WERI-Rb-1 (cell line): ENCODE results near the gene SDR9C7.
"Not testable (repeated sequence)": the region's sequence is repeated elsewhere in the genome, so short reads cannot be mapped to it uniquely, and the experiment has no call there.

Experiments
- DNase-seq: peaks from one replicate; pipeline ENCODE4 v3.0.0-alpha.2; 2020
- H3K27ac ChIP-seq: fragments of 250-450 bp; sonication (Bioruptor Pico); 2 replicates; pipeline ENCODE4 v1.5.1; 2020; ENCODE audit warnings: mild to moderate bottlenecking, moderate library complexity
- H3K27me3 ChIP-seq: fragments of 250-450 bp; sonication (Bioruptor Pico); 2 replicates; pipeline ENCODE4 v1.5.1; 2021; ENCODE audit warnings: mild to moderate bottlenecking, low read depth, moderate library complexity; ENCODE audit not compliant: insufficient read depth, severe bottlenecking
- H3K36me3 ChIP-seq: fragments of 250-450 bp; sonication (Bioruptor Pico); 2 replicates; pipeline ENCODE4 v1.5.1; 2020; ENCODE audit warnings: mild to moderate bottlenecking, moderate library complexity
- H3K4me3 ChIP-seq: 2 replicates; pipeline ENCODE4 v1.5.1; 2011; ENCODE audit warnings: low read depth, mild to moderate bottlenecking, control low read depth, low read length
- H3K9me3 ChIP-seq: fragments of 250-450 bp; sonication (Bioruptor Pico); 2 replicates; pipeline ENCODE4 v1.5.1; 2021; ENCODE audit warnings: mild to moderate bottlenecking, moderate library complexity; ENCODE audit not compliant: severe bottlenecking
- CTCF ChIP-seq: IDR thresholded peaks from 2 replicates; pipeline ENCODE4 v1.5.1; 2011; ENCODE audit warnings: low read depth, mild to moderate bottlenecking, control low read depth, inconsistent platforms, low read length

SDR9C7 gene

GRCh38 chr12:56884421-56884820, 49.8 kb downstream of the SDR9C7 start:
- Histone ChIP-seq H3K36me3 (no peaks in the 10 kb centered on the region), H3K27me3 (no peaks in the 10 kb centered on the region), H3K9me3 (peaks cover 3% of the 10 kb centered on the region), H3K27ac (no peak overlapping the region), H3K4me3 (no peak overlapping the region)
- DNase-seq = no peak
- TF ChIP-seq CTCF = no peak

GRCh38 chr12:56882407-56882806, 51.8 kb downstream of the SDR9C7 start:
- not testable (repeated sequence) for DNase-seq

GRCh38 chr12:56880125-56880992, 53.8 kb downstream of the SDR9C7 start:
- H3K9me3 ChIP-seq = peaks cover 3% of the 10 kb centered on the region
- no peak for TF ChIP-seq CTCF
- no peak for DNase-seq
- H3K27ac ChIP-seq = no peak overlapping the region
- H3K4me3 ChIP-seq = no peak overlapping the region
- H3K36me3 ChIP-seq = no peaks in the 10 kb centered on the region
- peaks cover 6% of the 10 kb centered on the region for H3K27me3 ChIP-seq

More at GRCh38 chr12:56882407-56882806, 51.8 kb downstream of the SDR9C7 start:
- not testable (repeated sequence) for H3K9me3 ChIP-seq, H3K36me3 ChIP-seq, H3K27ac ChIP-seq, H3K27me3 ChIP-seq, H3K4me3 ChIP-seq

- not testable (repeated sequence) for DNase-seq, H3K4me3 ChIP-seq, H3K27ac ChIP-seq, H3K9me3 ChIP-seq, H3K36me3 ChIP-seq, H3K27me3 ChIP-seq
Observed at GRCh38 chr12:56879240-56880124, 54.7 kb downstream of the SDR9C7 start.

GRCh38 chr12:56878010-56878339, 56.2 kb downstream of the SDR9C7 start:
- Histone ChIP-seq H3K27me3 (peaks cover 8% of the 10 kb centered on the region), H3K27ac (no peak overlapping the region), H3K9me3 (peaks cover 3% of the 10 kb centered on the region), H3K4me3 (no peak overlapping the region), H3K36me3 (no peaks in the 10 kb centered on the region)
- TF ChIP-seq CTCF = no peak
- DNase-seq = no peak

- no peak for TF ChIP-seq CTCF
- no peak overlapping the region for H3K4me3 ChIP-seq
- peaks cover 3% of the 10 kb centered on the region for H3K9me3 ChIP-seq
- H3K27me3 ChIP-seq = peaks cover 8% of the 10 kb centered on the region
- no peaks in the 10 kb centered on the region for H3K36me3 ChIP-seq
- DNase-seq = no peak
- no peak overlapping the region for H3K27ac ChIP-seq
Observed at GRCh38 chr12:56877195-56878009, 56.8 kb downstream of the SDR9C7 start.
